ENCODE data around the gene GNG8.

DNA sequence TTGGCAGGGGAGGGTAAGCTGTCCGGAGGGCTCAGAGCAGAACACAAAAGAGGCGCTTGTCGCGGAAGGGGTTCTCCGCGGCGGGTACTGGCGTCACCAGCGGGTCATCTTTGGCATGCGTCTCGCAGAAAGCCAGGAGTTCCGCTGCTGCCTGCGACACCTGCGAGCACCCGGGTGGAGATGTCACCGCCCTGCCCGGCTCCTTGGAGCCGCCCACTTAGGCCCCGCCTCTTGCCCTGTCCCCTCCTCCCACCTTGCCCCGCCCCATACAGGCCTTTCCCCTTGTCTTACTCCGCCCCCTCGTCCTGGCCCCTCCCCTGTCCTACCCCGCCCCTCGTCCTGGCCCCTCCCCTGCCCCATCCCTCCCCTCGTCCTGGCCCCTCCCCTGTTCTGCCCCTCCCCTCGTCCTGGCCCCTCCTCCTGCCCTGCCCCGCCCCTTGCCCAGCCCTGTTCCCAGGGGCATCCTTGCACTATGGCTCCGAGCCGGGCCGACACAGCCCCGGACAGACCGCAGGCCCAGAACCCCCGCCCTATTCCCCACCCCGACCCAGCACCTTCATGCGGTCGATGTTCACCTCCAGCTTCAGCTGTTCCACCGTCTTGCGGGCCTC is 1.9 kb downstream of the GNG8 start:
- TF ChIP-seq CTCF (IDR thresholded peaks at IDR 0.05) (no peak), POLR2A (IDR thresholded peaks at IDR 0.05) (no peak), EP300 (IDR thresholded peaks at IDR 0.05) (no peak), POLR2AphosphoS5 (IDR thresholded peaks at IDR 0.05) (no peak)
